Adrenal gland (tissue), 12 donors: ENCODE data around the gene C6orf15. TPM values are rescaled to one million over a fixed set of nuclear protein-coding genes. Genes with fewer than 3 reads are reported as not detected.

ENCODE experiments used
- DNase-seq, 7 donors: peaks; one replicate each; pipeline ENCODE4 v3.0.0-alpha.2; 2019 to 2020
- H3K27ac ChIP-seq, 5 donors: fragments of 200-600 bp; sonication (generic) in 4 of 5; 1 replicate in 3 of 5; 2 replicates in 2 of 5; pipeline versions ENCODE4 v1.5.1 to v1.8.0; 2016 to 2020; ENCODE audit warnings: mild to moderate bottlenecking in 1 of 5
- H3K27me3 ChIP-seq: fragments of 200-600 bp; 2 replicates; pipeline ENCODE4 v1.8.0; 2021
- H3K36me3 ChIP-seq, 2 donors: fragments of 200-600 bp; replicated peaks in 1 of 2; 1 replicate in 1 of 2; 2 replicates in 1 of 2; pipeline versions ENCODE4 v1.5.1 to v1.8.0; 2018 to 2022
- H3K4me1 ChIP-seq, 2 donors: fragments of 200-600 bp; replicated peaks in 1 of 2; 1 replicate in 1 of 2; 2 replicates in 1 of 2; pipeline versions ENCODE4 v1.5.1 to v1.8.0; 2018 to 2021
- H3K4me3 ChIP-seq, 4 donors: fragments of 200-600 bp; sonication (generic) in 3 of 4; one replicate each; pipeline ENCODE4 v1.5.1; 2016 to 2018
- H3K9me3 ChIP-seq, 3 donors: fragments of 200-600 bp; sonication (generic) in 1 of 3; replicated peaks in 1 of 3; 1 replicate in 2 of 3; 2 replicates in 1 of 3; pipeline versions ENCODE4 v1.5.1 to v1.8.0; 2016 to 2021
- CTCF ChIP-seq, 6 experiments: fragments of 450-650 bp in 4 of 6; fragments of 200-600 bp in 2 of 6; sonication (generic) in 1 of 6; IDR thresholded peaks; 1 replicate in 5 of 6; 2 replicates in 1 of 6; pipeline versions ENCODE4 v1.5.1 to v1.8.0; 2016 to 2021; ENCODE audit warnings: antibody characterized with exemption in 6 of 6, mild to moderate bottlenecking in 2 of 6, moderate library complexity in 1 of 6
- POLR2A ChIP-seq, 2 donors: fragments of 450-650 bp; IDR thresholded peaks; one replicate each; pipeline ENCODE4 v1.6.1; 2017; ENCODE audit warnings: antibody characterized with exemption in 2 of 2, mild to moderate bottlenecking in 2 of 2, moderate library complexity in 1 of 2
- WGBS, 4 donors: extraction: QIAGEN DNeasy Blood & Tissue Kit in 2 of 4; methylation state at CpG; one replicate each; pipeline versions ENCODE4 v1.1.5 to v1.1.7; 2013 to 2017; 5-methylcytosine and 5-hydroxymethylcytosine counted together
- intact Hi-C, 2 donors: fragments of 100-400 bp; cut with DNase I; formaldehyde crosslinking; loops; one replicate each; pipeline versions ENCODE4 v1.14.1 to v1.15.0; 2022 to 2023
- polyA plus RNA-seq, 3 donors: library from polyadenylated mRNA; stranded (reverse); fragments of 200-250 nt in 2 of 3; fragments of 350-450 nt in 1 of 3; fragmentation: Illumina TruSeq in 1 of 3; extraction: RNeasy Lipid Tissue Mini Kit (QIAGEN cat#74804) in 1 of 3; gene quantifications; one replicate each; pipeline ENCODE4 v1.2.3, GENCODE V29; 2013 to 2014
- small RNA-seq, 2 donors: library from RNA; depleted of rRNA; stranded (forward); fragments of <200 nt; gene quantifications; one replicate each; pipeline ENCODE3, GENCODE V24; 2016
- total RNA-seq, 9 donors: library from RNA; depleted of rRNA in 4 of 9; stranded (reverse); fragments of >200 nt in 4 of 9; fragments of 120-200 nt in 1 of 9; fragmentation: NEBNext Ultra II Directional in 1 of 9; extraction: Animal tissue kit (Norgen Biotek cat#: 25700) in 1 of 9; gene quantifications; one replicate each; pipeline versions ENCODE4 v1.1.0 to v1.2.4, GENCODE V29; 2013 to 2023
- donor health status: healthy with polysubstance abuse.
- donor health status: Bipolar disorder and iron deficiency.
- donor health status: DM: yes; HTN: yes; CAD: no.
- donor health status: DM: no; HTN: no; CAD: no.
- donor health status: DM: no; HTN: no; CAD: no.
- donor health status: DM: yes; HTN: yes; CAD: no.

Gene C6orf15
- total and polyA plus RNA-seq, 12 donors: not detected

DNA sequence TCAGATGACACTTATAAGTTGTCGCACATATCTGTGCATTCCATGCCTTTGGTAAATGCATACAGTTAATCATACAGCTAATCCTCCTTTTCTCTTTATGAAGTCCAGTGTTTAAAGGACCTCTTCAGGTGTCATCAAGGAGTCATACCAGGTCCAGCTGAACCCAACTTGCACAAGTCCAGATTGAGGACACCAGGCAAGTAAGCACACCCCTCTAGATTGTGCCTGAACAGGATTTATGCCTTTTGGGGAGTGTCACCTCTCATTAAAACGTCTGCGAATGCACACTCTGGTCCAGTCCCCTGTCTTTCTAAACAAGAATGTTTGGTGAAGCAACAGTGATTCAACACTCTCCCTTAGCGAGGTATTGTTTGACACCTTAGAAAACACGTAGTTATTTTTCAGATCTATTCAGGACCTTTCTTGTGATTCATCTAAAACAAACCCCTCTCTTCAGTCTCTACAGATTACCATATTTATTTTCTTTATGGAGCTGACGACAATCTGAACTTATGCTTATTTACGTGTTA is 48.4 kb downstream of the C6orf15 start:
- Histone ChIP-seq H3K4me3 (no peak overlapping the region), H3K9me3 (no peaks in the 10 kb centered on the region), H3K27ac (no peak overlapping the region), H3K27me3 (no peaks in the 10 kb centered on the region), H3K4me1 (no peaks in the 10 kb centered on the region), H3K36me3 (no peaks in the 10 kb centered on the region)
- DNase-seq: no peak
- 59 to 82% (median 77%) methylated on average over 7 of the region's 7 CpGs for WGBS, 4 donors
- intact Hi-C loops: no loop called here
- TF ChIP-seq CTCF (IDR thresholded peaks at IDR 0.05): no peak
- TF ChIP-seq POLR2A (IDR thresholded peaks at IDR 0.05): no peak

Small RNAs within 50 kb of the gene (small RNA-seq; reads per million reads assigned to genes)
- gene POLR2LP1 (0 reads per million in 2 donors), gene RNU6-1133P (0 reads per million in 2 donors)

Other genes with a start within 250 kb of the C6orf15 start
- gene DDR1, start 228.1 kb downstream of the C6orf15 start, total RNA-seq: 100 to 1,000 TPM in 4 of 9 donors, 10 to 100 TPM in 5; 33.5 to 239 (median 81.2) TPM
- gene DDR1, start 228.1 kb downstream of the C6orf15 start, polyA plus RNA-seq: 10 to 100 TPM; 18.0 to 53.3 (median 50.5) TPM
- 10 to 100 TPM in 7 of 9 donors, 1 to 10 TPM in 2; 3.7 to 48.6 (median 17.4) TPM for gene GTF2H4, start 204.4 kb downstream of the C6orf15 start, total RNA-seq
- gene GTF2H4, start 204.4 kb downstream of the C6orf15 start, polyA plus RNA-seq: 10 to 100 TPM; 30.8 to 71.9 (median 57.8) TPM
- gene VARS2, start 198.3 kb downstream of the C6orf15 start, total RNA-seq: 10 to 100 TPM; 17.1 to 51.6 (median 31.1) TPM
- 10 to 100 TPM; 21.2 to 89.6 (median 55.4) TPM for gene VARS2, start 198.3 kb downstream of the C6orf15 start, polyA plus RNA-seq
- gene SFTA2, start 180.4 kb downstream of the C6orf15 start, total RNA-seq: 1 to 10 TPM in 1 of 9 donors, under 1 TPM in 2, not detected in 6; 0.38 to 1.5 (median 0.39) TPM
- gene SFTA2, start 180.4 kb downstream of the C6orf15 start, polyA plus RNA-seq: under 1 TPM in 2 of 3 donors, not detected in 1; 0.20 to 0.24 TPM
- gene MUCL3, start 171.6 kb downstream of the C6orf15 start, total RNA-seq: not detected
- gene MUCL3, start 171.6 kb downstream of the C6orf15 start, polyA plus RNA-seq: under 1 TPM in 2 of 3 donors, not detected in 1; under 0.01 to 0.02 TPM
- not detected for gene MUC21, start 128.9 kb downstream of the C6orf15 start, total RNA-seq
- gene MUC21, start 128.9 kb downstream of the C6orf15 start, polyA plus RNA-seq: under 1 TPM in 2 of 3 donors, not detected in 1; 0.16 to 0.34 TPM
- not detected for gene MUC22, start 102.1 kb downstream of the C6orf15 start, total RNA-seq
- not detected for gene MUC22, start 102.1 kb downstream of the C6orf15 start, polyA plus RNA-seq
- 1 to 10 TPM in 3 of 9 donors, under 1 TPM in 6; 0.06 to 2.3 (median 0.52) TPM for gene PSORS1C1, start 2.2 kb upstream of the C6orf15 start, total RNA-seq
- 1 to 10 TPM in 2 of 3 donors, under 1 TPM in 1; 0.60 to 5.1 (median 1.9) TPM for gene PSORS1C1, start 2.2 kb upstream of the C6orf15 start, polyA plus RNA-seq
- gene CDSN, start 7.9 kb upstream of the C6orf15 start, total RNA-seq: not detected
- gene CDSN, start 7.9 kb upstream of the C6orf15 start, polyA plus RNA-seq: under 1 TPM in 2 of 3 donors, not detected in 1; 0.03 to 0.08 TPM
- gene PSORS1C2, start 26.5 kb upstream of the C6orf15 start, total RNA-seq: not detected
- not detected for gene PSORS1C2, start 26.5 kb upstream of the C6orf15 start, polyA plus RNA-seq
- 10 to 100 TPM in 7 of 9 donors, 1 to 10 TPM in 2; 6.4 to 23.7 (median 13.6) TPM for gene CCHCR1, start 45.2 kb upstream of the C6orf15 start, total RNA-seq
- gene CCHCR1, start 45.2 kb upstream of the C6orf15 start, polyA plus RNA-seq: 10 to 100 TPM in 2 of 3 donors, 1 to 10 TPM in 1; 4.5 to 27.4 (median 16.0) TPM
- 1 to 10 TPM; 1.8 to 8.4 (median 2.1) TPM for gene TCF19, start 46.0 kb upstream of the C6orf15 start, total RNA-seq
- gene TCF19, start 46.0 kb upstream of the C6orf15 start, polyA plus RNA-seq: 1 to 10 TPM; 2.0 to 3.3 (median 2.1) TPM
- 1 to 10 TPM in 2 of 9 donors, under 1 TPM in 1, not detected in 6; 0.17 to 2.8 (median 2.2) TPM for gene POU5F1, start 58.1 kb upstream of the C6orf15 start, total RNA-seq
- under 1 TPM in 1 of 3 donors, not detected in 2; 0.24 TPM for gene POU5F1, start 58.1 kb upstream of the C6orf15 start, polyA plus RNA-seq
- 1,000 to 10,000 TPM in 1 of 9 donors, 100 to 1,000 TPM in 8; 214 to 1,851 (median 684) TPM for gene HLA-C, start 159.5 kb upstream of the C6orf15 start, total RNA-seq
- gene HLA-C, start 159.5 kb upstream of the C6orf15 start, polyA plus RNA-seq: 100 to 1,000 TPM; 157 to 323 (median 297) TPM
- 1,000 to 10,000 TPM in 8 of 9 donors, 100 to 1,000 TPM in 1; 248 to 3,150 (median 1,269) TPM for gene HLA-B, start 244.6 kb upstream of the C6orf15 start, total RNA-seq
- 1,000 to 10,000 TPM in 1 of 3 donors, 100 to 1,000 TPM in 2; 615 to 1,099 (median 618) TPM for gene HLA-B, start 244.6 kb upstream of the C6orf15 start, polyA plus RNA-seq